DOHH2 (cell line): ENCODE results near the gene TEKTIP1.

Experiments used
- CTCF ChIP-seq: fragments of 200-600 bp; sonication (generic); IDR thresholded peaks from one replicate; pipeline ENCODE4 v1.5.1; 2014; ENCODE audit warnings: antibody characterized with exemption, mild to moderate bottlenecking, low read depth, low read length; ENCODE audit not compliant: poor library complexity, severe bottlenecking
- EZH2phosphoT487 ChIP-seq: fragments of 200-600 bp; sonication (generic); IDR thresholded peaks from 2 replicates; pipeline ENCODE4 v1.6.1; 2017; ENCODE audit warnings: borderline replicate concordance, mild to moderate bottlenecking, antibody characterized with exemption, low read length, moderate library complexity, mixed read lengths

- no peak for TF ChIP-seq CTCF
- no peak for TF ChIP-seq EZH2phosphoT487
These were observed 26.2 kb downstream of the TEKTIP1 start for GRCh38 chr19:3565139-3565538.
